Activated naive CD8-positive, alpha-beta T cell treated with anti-CD3 and anti-CD28 coated beads, Interleukin-2, amount 50 U/mL, for 16 hours (primary cell): ENCODE data around the gene CYS1.

Experiments
- DNase-seq: peaks from one replicate; pipeline ENCODE4 v3.0.0-alpha.2; 2020; ENCODE audit warnings: low read depth, low spot score

CYS1 gene

GRCh38 chr2:10072656-10073480 lies 7.3 kb downstream of the CYS1 start:
- DNase-seq, result peak; percentile 55

- DNase-seq, result no peak
Measured at GRCh38 chr2:10071595-10071994, 8.6 kb downstream of the CYS1 start.

- DNase-seq, result no peak
Measured at GRCh38 chr2:10071176-10071575, 9.0 kb downstream of the CYS1 start.

- no peak for DNase-seq
Measured at GRCh38 chr2:10067881-10068280, 12.3 kb downstream of the CYS1 start.

GRCh38 chr2:10067330-10067729 lies 12.9 kb downstream of the CYS1 start:
- no peak for DNase-seq

GRCh38 chr2:10065773-10066055 lies 14.5 kb downstream of the CYS1 start:
- no peak for DNase-seq

- no peak for DNase-seq
Measured at GRCh38 chr2:10064932-10065772, 15.1 kb downstream of the CYS1 start.

GRCh38 chr2:10063566-10063965 lies 16.6 kb downstream of the CYS1 start:
- no peak for DNase-seq

- DNase-seq, result no peak
Measured at GRCh38 chr2:10062931-10063365, 17.3 kb downstream of the CYS1 start.

GRCh38 chr2:10061221-10061925 lies 18.8 kb downstream of the CYS1 start:
- no peak for DNase-seq

- DNase-seq, result no peak
Measured at GRCh38 chr2:10059552-10060335, 20.5 kb downstream of the CYS1 start.

GRCh38 chr2:10059016-10059351 lies 21.2 kb downstream of the CYS1 start:
- DNase-seq, result no peak

- DNase-seq, result no peak
Measured at GRCh38 chr2:10058251-10059015, 21.8 kb downstream of the CYS1 start.

GRCh38 chr2:10057231-10058107 lies 22.7 kb downstream of the CYS1 start:
- DNase-seq, result no peak

GRCh38 chr2:10056439-10056838 lies 23.8 kb downstream of the CYS1 start:
- DNase-seq, result no peak

GRCh38 chr2:10054976-10055375 lies 25.2 kb downstream of the CYS1 start:
- DNase-seq, result no peak

- DNase-seq, result no peak
Measured at GRCh38 chr2:10054424-10054823, 25.8 kb downstream of the CYS1 start.

GRCh38 chr2:10053351-10053750 lies 26.9 kb downstream of the CYS1 start:
- DNase-seq, result no peak

GRCh38 chr2:10052216-10052615 lies 28.0 kb downstream of the CYS1 start:
- DNase-seq, result no peak
